Endothelial cell of umbilical vein (primary cell): ENCODE data around the gene GPR137. TPM values are rescaled to one million over a fixed set of nuclear protein-coding genes. Genes with fewer than 3 reads are reported as not detected.

ENCODE experiments used
- BruUV-seq: library from RNA; stranded (reverse); fragments of 400-500 nt; replicated peaks from 2 replicates; lab custom pipeline; 2021; lab: Mats Ljungman, UMichigan
- CTCF ChIA-PET: fragments of 300-600, 350-600 bp; sonication (Branson Sonifier 250); formaldehyde crosslinking; loops from one replicate; lab custom pipeline; 2021; ENCODE audit warnings: antibody characterized with exemption, inconsistent platforms; lab: Charles Lee
- POLR2A ChIA-PET: fragments of 300-600, 350-600 bp; sonication (Branson Sonifier 250); formaldehyde crosslinking; loops from one replicate; lab custom pipeline; 2021; ENCODE audit warnings: antibody characterized with exemption, inconsistent platforms; lab: Charles Lee
- DNase-seq: peaks from one replicate; pipeline ENCODE4 v3.0.0-alpha.2; 2011; ENCODE audit warnings: low read depth, low spot score
- FAIRE-seq: peaks from 2 replicates; lab custom pipeline; 2011; peaks lifted over from hg19 to GRCh38; lab: Jason Lieb, UNC
- H2AFZ ChIP-seq: 2 replicates; pipeline ENCODE4 v1.6.0; 2012; ENCODE audit warnings: low read depth, low read length, control low read depth, inconsistent platforms
- H3K27ac ChIP-seq: 2 replicates; pipeline ENCODE4 v1.5.1; 2011; ENCODE audit warnings: low read depth, mild to moderate bottlenecking, control low read depth, low read length, moderate library complexity; ENCODE audit not compliant: insufficient read depth
- H3K27me3 ChIP-seq, 2 experiments: 2 replicates each; pipeline versions ENCODE4 v1.6.0 to v1.6.1; 2011; ENCODE audit warnings: low read length in 2 of 2, mixed read lengths in 1 of 2; ENCODE audit not compliant: control insufficient read depth in 2 of 2, insufficient read depth in 2 of 2
- H3K36me3 ChIP-seq, 2 experiments: 2 replicates in 1 of 2; 3 replicates in 1 of 2; pipeline ENCODE4 v1.5.1; 2011; ENCODE audit warnings: low read length in 2 of 2, mild to moderate bottlenecking in 1 of 2, moderate library complexity in 1 of 2; ENCODE audit not compliant: control insufficient read depth in 2 of 2, insufficient read depth in 2 of 2; ENCODE audit errors: extremely low read depth in 1 of 2
- H3K4me1 ChIP-seq: 3 replicates; pipeline ENCODE4 v1.5.1; 2011; ENCODE audit warnings: mild to moderate bottlenecking, low read length; ENCODE audit not compliant: control insufficient read depth, insufficient read depth; ENCODE audit errors: extremely low read depth
- H3K4me2 ChIP-seq: 2 replicates; pipeline ENCODE4 v1.6.1; 2011; ENCODE audit warnings: low read length, control low read depth, mixed read lengths; ENCODE audit not compliant: insufficient read depth
- H3K4me3 ChIP-seq, 3 experiments: fragments of 200-600 bp in 1 of 3; sonication (generic), shearing (Covaris generic) in 1 of 3; replicated peaks in 1 of 3; 2 replicates each; pipeline ENCODE4 v1.5.1; 2011 to 2016; ENCODE audit warnings: control low read depth in 3 of 3, low read length in 3 of 3, mild to moderate bottlenecking in 2 of 3, inconsistent platforms in 1 of 3, low read depth in 1 of 3, moderate library complexity in 1 of 3; ENCODE audit not compliant: insufficient read depth in 1 of 3
- H3K79me2 ChIP-seq: 2 replicates; pipeline ENCODE4 v1.6.0; 2012; ENCODE audit warnings: low read length, inconsistent platforms; ENCODE audit not compliant: control insufficient read depth, insufficient read depth
- H3K9ac ChIP-seq: replicated peaks from 2 replicates; pipeline ENCODE3; 2011; ENCODE audit warnings: low read length, control low read depth; ENCODE audit not compliant: insufficient read depth; ENCODE audit errors: extremely low read depth
- H3K9me1 ChIP-seq: replicated peaks from 3 replicates; pipeline ENCODE4 v1.6.0; 2011; ENCODE audit warnings: mild to moderate bottlenecking, low read length; ENCODE audit not compliant: control insufficient read depth, insufficient read depth; ENCODE audit errors: extremely low read depth
- H3K9me3 ChIP-seq: replicated peaks from 2 replicates; pipeline ENCODE4 v1.5.1; 2012; ENCODE audit warnings: low read length, inconsistent platforms; ENCODE audit not compliant: control insufficient read depth, insufficient read depth
- H4K20me1 ChIP-seq: replicated peaks from 2 replicates; pipeline ENCODE3; 2011; ENCODE audit warnings: mild to moderate bottlenecking, low read length; ENCODE audit not compliant: control insufficient read depth, insufficient read depth; ENCODE audit errors: extremely low read depth
- EZH2 ChIP-seq: IDR thresholded peaks from 2 replicates; pipeline ENCODE4 v1.6.1; 2012; ENCODE audit warnings: borderline replicate concordance, low read depth, mild to moderate bottlenecking, moderate library complexity, low read length, inconsistent platforms; ENCODE audit not compliant: severe bottlenecking
- FOS ChIP-seq: IDR thresholded peaks from 2 replicates; pipeline ENCODE4 v1.6.1; 2011; ENCODE audit warnings: mild to moderate bottlenecking, low read length, moderate library complexity, borderline replicate concordance; ENCODE audit not compliant: insufficient read depth
- GATA2 ChIP-seq: IDR thresholded peaks from 2 replicates; pipeline ENCODE4 v1.7.0; 2011; ENCODE audit warnings: low read depth, mild to moderate bottlenecking, moderate library complexity, mixed read lengths, low read length; ENCODE audit not compliant: insufficient read length, insufficient read depth
- JUN ChIP-seq: IDR thresholded peaks from 2 replicates; pipeline ENCODE4 v1.6.1; 2011; ENCODE audit warnings: borderline replicate concordance, low read depth; ENCODE audit not compliant: insufficient read length, insufficient read depth
- MYC ChIP-seq: IDR thresholded peaks from one replicate; pipeline ENCODE4 v1.6.1; 2011; ENCODE audit warnings: mild to moderate bottlenecking, low read depth, low read length
- POLR2A ChIP-seq: IDR thresholded peaks from 2 replicates; pipeline ENCODE4 v1.6.1; 2012; ENCODE audit warnings: low read depth, mild to moderate bottlenecking, control low read depth, low read length
- POLR2AphosphoS5 ChIP-seq: IDR thresholded peaks from 2 replicates; pipeline ENCODE4 v1.6.1; 2012; ENCODE audit warnings: low read depth, mild to moderate bottlenecking, control low read depth, low read length, moderate library complexity; ENCODE audit not compliant: insufficient read depth
- dilution Hi-C: fragments of 300-500 bp; cut with MboI; formaldehyde crosslinking; loops from one replicate; pipeline ENCODE4 v1.15.0; 2019; ENCODE audit warnings: low sequenced_read_pairs; ENCODE audit not compliant: extremely low pct_ligation_motif_present
- intact Hi-C: fragments of 100-400 bp; cut with micrococcal nuclease; formaldehyde crosslinking; loops from one replicate; pipeline ENCODE4 v1.10.0; 2022
- polyA plus RNA-seq, 4 experiments: library from polyadenylated mRNA; depleted of rRNA in 3 of 4; stranded (reverse) in 3 of 4; unstranded in 1 of 4; fragments of >200 nt; gene quantifications; 2 replicates each; pipeline versions ENCODE4 v1.2.1 to v1.2.3, GENCODE V29; 2011 to 2012; ENCODE audit warnings: missing spikeins in 1 of 4
- total RNA-seq: library from RNA; stranded (reverse); gene quantifications from 2 replicates; pipeline ENCODE4 v1.2.3, GENCODE V29; 2021
- TF ChIP-seq, protein P1 (sequence below): IDR thresholded peaks from 2 replicates; pipeline ENCODE4 v1.6.1; 2011; ENCODE audit not compliant: insufficient read depth, insufficient read length
- TF ChIP-seq, protein P2 (sequence below), 2 donors: IDR thresholded peaks; 1 replicate in 1 of 2; 2 replicates in 1 of 2; pipeline ENCODE4 v1.5.1; 2011; ENCODE audit warnings: low read length in 2 of 2, mild to moderate bottlenecking in 2 of 2, moderate library complexity in 2 of 2, control low read depth in 1 of 2, inconsistent platforms in 1 of 2, low read depth in 1 of 2; ENCODE audit not compliant: insufficient read depth in 1 of 2; ENCODE audit errors: extremely low read depth in 1 of 2

Gene GPR137
- total and polyA plus RNA-seq, 2 donors (not counting 3 experiments of a cell fraction or from before 2014, with no cell fraction given), result 40.9 to 42.5 TPM

DNA sequence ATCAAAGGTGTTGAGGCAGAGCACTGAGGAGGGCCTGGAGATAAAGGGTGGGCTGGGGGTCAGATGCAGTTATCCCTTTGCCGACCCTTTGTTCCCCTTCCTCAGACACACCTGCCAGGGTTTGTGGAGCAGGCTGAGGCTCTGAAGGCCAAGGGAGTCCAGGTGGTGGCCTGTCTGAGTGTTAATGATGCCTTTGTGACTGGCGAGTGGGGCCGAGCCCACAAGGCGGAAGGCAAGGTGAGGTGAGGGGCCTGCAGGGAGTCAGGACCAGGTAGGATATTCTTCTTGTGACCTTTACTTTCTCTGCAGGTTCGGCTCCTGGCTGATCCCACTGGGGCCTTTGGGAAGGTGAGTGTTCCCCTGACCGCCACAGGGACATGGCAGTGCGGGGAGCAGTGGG, 34.9 kb downstream of the GPR137 start:
- Histone ChIP-seq H3K27ac (no peak overlapping the region), H3K9me1 (no peaks in the 10 kb centered on the region), H3K36me3 (peaks cover 0 to 11% of the 10 kb centered on the region in 2 experiments), H4K20me1 (no peaks in the 10 kb centered on the region), H3K4me2 (no peak overlapping the region), H3K4me1 (peaks cover 10% of the 10 kb centered on the region), H3K27me3 (no peaks in the 10 kb centered on the region), H3K4me3 (no peak overlapping the region), H2AFZ (no peak overlapping the region), H3K79me2 (peaks cover 4% of the 10 kb centered on the region), H3K9me3 (no peaks in the 10 kb centered on the region), H3K9ac (no peak overlapping the region)
- FAIRE-seq (no peak), DNase-seq (no peak)
- TF ChIP-seq POLR2A, result no peak
- TF ChIP-seq FOS, result no peak
- no peak for TF ChIP-seq EZH2
- TF ChIP-seq, protein P1, sequence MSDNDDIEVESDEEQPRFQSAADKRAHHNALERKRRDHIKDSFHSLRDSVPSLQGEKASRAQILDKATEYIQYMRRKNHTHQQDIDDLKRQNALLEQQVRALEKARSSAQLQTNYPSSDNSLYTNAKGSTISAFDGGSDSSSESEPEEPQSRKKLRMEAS, result no peak
- TF ChIP-seq JUN, result no peak
- TF ChIP-seq POLR2AphosphoS5, result no peak
- no peak for TF ChIP-seq GATA2
- TF ChIP-seq, protein P2, sequence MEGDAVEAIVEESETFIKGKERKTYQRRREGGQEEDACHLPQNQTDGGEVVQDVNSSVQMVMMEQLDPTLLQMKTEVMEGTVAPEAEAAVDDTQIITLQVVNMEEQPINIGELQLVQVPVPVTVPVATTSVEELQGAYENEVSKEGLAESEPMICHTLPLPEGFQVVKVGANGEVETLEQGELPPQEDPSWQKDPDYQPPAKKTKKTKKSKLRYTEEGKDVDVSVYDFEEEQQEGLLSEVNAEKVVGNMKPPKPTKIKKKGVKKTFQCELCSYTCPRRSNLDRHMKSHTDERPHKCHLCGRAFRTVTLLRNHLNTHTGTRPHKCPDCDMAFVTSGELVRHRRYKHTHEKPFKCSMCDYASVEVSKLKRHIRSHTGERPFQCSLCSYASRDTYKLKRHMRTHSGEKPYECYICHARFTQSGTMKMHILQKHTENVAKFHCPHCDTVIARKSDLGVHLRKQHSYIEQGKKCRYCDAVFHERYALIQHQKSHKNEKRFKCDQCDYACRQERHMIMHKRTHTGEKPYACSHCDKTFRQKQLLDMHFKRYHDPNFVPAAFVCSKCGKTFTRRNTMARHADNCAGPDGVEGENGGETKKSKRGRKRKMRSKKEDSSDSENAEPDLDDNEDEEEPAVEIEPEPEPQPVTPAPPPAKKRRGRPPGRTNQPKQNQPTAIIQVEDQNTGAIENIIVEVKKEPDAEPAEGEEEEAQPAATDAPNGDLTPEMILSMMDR (IDR thresholded peaks at IDR 0.05; ENCODE audit: extremely low read depth in 1 of 2, insufficient read depth in 1 of 2, low read depth in 1 of 2, low read length in 2 of 2), result no peak
- no peak for TF ChIP-seq MYC
- dilution Hi-C loops, result no loop called here
- ChIA-PET POLR2A (no interaction called here), CTCF (interaction anchor here (1.1 kb wide), 2 partner anchors 11 to 16 kb away, joined by 4 to 7 read pairs; no protein-coding TSS in a partner anchor)
- BruUV-seq, result no TSS peak
- intact Hi-C loops, result no loop called here
